ENCODE data around the gene MOSPD2. TPM values are rescaled to one million over a fixed set of nuclear protein-coding genes. Genes with fewer than 3 reads are reported as not detected.

Gene MOSPD2
- total RNA-seq, 1 experiment from 2014 or later = 7.9 TPM

Other genes starting within 250 kb of the MOSPD2 start
- 6.3 and 6.7 TPM in 2 replicates for gene FANCB, start 352 bp upstream of the MOSPD2 start, total RNA-seq (2014; rRNA removed; shearing (Covaris generic))

Measured in HT1080 (cell line).